Upper lobe of left lung (tissue), 6 donors: ENCODE results near the gene CAPZB. TPM values are rescaled to one million over a fixed set of nuclear protein-coding genes. Genes with fewer than 3 reads are reported as not detected.
A peak's percentile ranks its signal among the peaks of the same experiment; 100 is the strongest.
"Not testable (repeated sequence)": the region's sequence is repeated elsewhere in the genome, so short reads cannot be mapped to it uniquely, and the experiment has no call there.

Experiments used
- ATAC-seq, 2 donors: fragments of 200-7000 bp; cut with Tn5 transposase; one replicate each; pipeline ENCODE4 v1.9.1; 2022; ENCODE audit warnings: mild to moderate bottlenecking in 2 of 2, moderate library complexity in 2 of 2; ENCODE audit not compliant: low FRiP score in 2 of 2
- DNase-seq, 2 donors: peaks; one replicate each; pipeline ENCODE4 v3.0.0-alpha.2; 2019 to 2020
- H3K27ac ChIP-seq, 4 donors: fragments of 200-600 bp; sonication (generic); one replicate each; pipeline ENCODE4 v1.5.1; 2016 to 2019
- H3K27me3 ChIP-seq, 4 donors: fragments of 200-600 bp; sonication (generic); one replicate each; pipeline ENCODE4 v1.5.1; 2017 to 2019
- H3K36me3 ChIP-seq, 4 donors: fragments of 200-600 bp; sonication (generic); one replicate each; pipeline ENCODE4 v1.5.1; 2016 to 2019
- H3K4me1 ChIP-seq, 4 donors: fragments of 200-600 bp; sonication (generic); one replicate each; pipeline ENCODE4 v1.5.1; 2018 to 2019
- H3K4me3 ChIP-seq, 4 donors: fragments of 200-600 bp; sonication (generic); one replicate each; pipeline ENCODE4 v1.5.1; 2017 to 2019; ENCODE audit warnings: mild to moderate bottlenecking in 2 of 4, moderate library complexity in 1 of 4
- H3K9me3 ChIP-seq, 4 donors: fragments of 200-600 bp; sonication (generic); one replicate each; pipeline ENCODE4 v1.5.1; 2018 to 2019
- CTCF ChIP-seq, 6 experiments: fragments of 450-650 bp in 4 of 6; fragments of 200-600 bp in 2 of 6; sonication (generic) in 2 of 6; IDR thresholded peaks; one replicate each; pipeline ENCODE4 v1.5.1; 2016 to 2019; ENCODE audit warnings: antibody characterized with exemption in 6 of 6
- EP300 ChIP-seq, 4 donors: sonication (generic); formaldehyde crosslinking; IDR thresholded peaks; one replicate each; pipeline ENCODE4 v1.5.1; 2017; ENCODE audit warnings: antibody characterized with exemption in 4 of 4, control low read depth in 2 of 4
- POLR2A ChIP-seq, 4 donors: fragments of 450-650 bp; IDR thresholded peaks; one replicate each; pipeline ENCODE4 v1.5.1; 2016 to 2017; ENCODE audit warnings: antibody characterized with exemption in 4 of 4, mild to moderate bottlenecking in 2 of 4
- POLR2AphosphoS5 ChIP-seq, 2 donors: sonication (generic); formaldehyde crosslinking; IDR thresholded peaks; one replicate each; pipeline ENCODE4 v1.5.1; 2017; ENCODE audit warnings: antibody characterized with exemption in 2 of 2
- WGBS, 2 donors: methylation state at CpG; one replicate each; pipeline ENCODE4 v1.1.5; 2017 to 2018; 5-methylcytosine and 5-hydroxymethylcytosine counted together
- small RNA-seq, 4 donors: library from RNA; depleted of rRNA; stranded (forward); fragments of <200 nt; gene quantifications; one replicate each; pipeline ENCODE3, GENCODE V24; 2016
- total RNA-seq, 6 donors: library from RNA; depleted of rRNA in 4 of 6; stranded (reverse); fragments of >200 nt in 4 of 6; gene quantifications; one replicate each; pipeline versions ENCODE4 v1.1.0 to v1.2.1, GENCODE V29; 2016 to 2021
- donor health status: DM: no; HTN: no; CAD: no; lungs with moderate emphysema.
- donor health status: DM: no; HTN: yes; CAD: no; lungs with severe emphysema.

CAPZB gene
- total RNA-seq, 6 donors from 2014 or later, result 96.4 to 303 (median 144) TPM

- Histone ChIP-seq H3K27me3 (no peaks in the 10 kb centered on the region), H3K4me1 (peaks cover 4 to 6% (median 4%) of the 10 kb centered on the region in 4 donors), H3K9me3 (no peaks in the 10 kb centered on the region), H3K4me3 (no peak overlapping the region), H3K36me3 (peaks cover 17 to 68% (median 45%) of the 10 kb centered on the region in 4 donors), H3K27ac (no peak overlapping the region)
- WGBS, 2 donors, result 92 to 96% methylated on average over 2 to 11 of the region's 11 CpGs
- DNase-seq (peak in 1 of 2 donors; percentile 50), ATAC-seq (peak in 1 of 2 donors; percentile 31)
- no peak for TF ChIP-seq CTCF (IDR thresholded peaks at IDR 0.05)
- TF ChIP-seq POLR2AphosphoS5 (IDR thresholded peaks at IDR 0.05), result no peak
These were observed 179.5 kb downstream of the CAPZB start for GRCh38 chr1:19305880-19306279.

- not testable (repeated sequence) for H3K4me3 ChIP-seq, H3K9me3 ChIP-seq, H3K27me3 ChIP-seq, H3K4me1 ChIP-seq, ATAC-seq, H3K27ac ChIP-seq, DNase-seq
- peaks cover 17 to 68% (median 45%) of the 10 kb centered on the region in 4 donors for H3K36me3 ChIP-seq
- 91 to 97% methylated on average over 10 of the region's 10 CpGs for WGBS, 2 donors
These were observed 181.3 kb downstream of the CAPZB start for GRCh38 chr1:19304081-19304480.

DNA sequence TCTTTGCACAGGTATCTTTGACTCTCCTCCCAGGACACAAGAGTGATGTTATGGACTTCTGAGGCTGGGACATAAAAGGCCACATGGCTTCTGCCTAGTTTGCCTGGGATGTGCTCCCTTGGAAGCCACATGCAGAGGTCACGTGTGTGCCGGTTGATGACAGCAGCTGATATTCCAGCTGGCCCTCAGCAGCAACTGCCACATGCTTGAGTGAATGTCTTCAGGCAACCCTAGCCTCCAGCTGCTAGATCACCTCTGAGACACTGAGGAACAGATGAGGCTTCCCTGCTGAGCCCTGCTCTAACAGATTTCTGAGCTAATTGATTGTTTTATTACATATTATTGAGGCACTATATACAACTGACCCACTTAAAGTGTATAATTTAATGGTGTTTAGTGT lies 185.1 kb downstream of the CAPZB start:
- Histone ChIP-seq H3K27me3 (no peaks in the 10 kb centered on the region), H3K36me3 (peaks cover 6 to 35% (median 20%) of the 10 kb centered on the region in 4 donors), H3K4me3 (no peak overlapping the region), H3K9me3 (peaks cover 0 to 4% (median 3%) of the 10 kb centered on the region in 4 donors), H3K4me1 (no peaks in the 10 kb centered on the region), H3K27ac (no peak overlapping the region)
- no peak for DNase-seq
- ATAC-seq, result no peak
- no peak for TF ChIP-seq POLR2AphosphoS5 (IDR thresholded peaks at IDR 0.05)
- no peak for TF ChIP-seq POLR2A (IDR thresholded peaks at IDR 0.05)
- no peak for TF ChIP-seq EP300 (IDR thresholded peaks at IDR 0.05)
- TF ChIP-seq CTCF (IDR thresholded peaks at IDR 0.05), result no peak
- 90 to 100% methylated on average over 2 of the region's 2 CpGs for WGBS, 2 donors

DNA sequence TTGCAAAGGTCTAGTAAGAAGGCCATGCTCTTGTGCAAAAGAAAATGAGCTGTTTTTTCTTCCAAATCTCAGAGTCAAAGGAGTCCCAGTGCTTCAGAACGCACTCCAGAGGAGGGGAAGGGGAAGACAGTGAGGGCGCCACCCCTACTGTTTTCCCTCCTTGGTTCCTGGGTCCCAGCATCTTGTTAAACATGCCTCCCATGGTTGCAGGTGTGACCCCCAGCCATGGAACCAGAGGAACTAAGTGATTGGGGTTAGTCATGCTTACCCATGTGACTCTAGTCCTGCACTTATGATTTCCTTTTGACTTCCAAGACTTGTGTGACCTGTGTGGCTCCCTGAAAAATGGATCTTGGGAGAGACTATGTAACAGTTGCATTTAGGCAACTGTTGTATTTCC lies 190.7 kb downstream of the CAPZB start:
- no peaks in the 10 kb centered on the region for H3K36me3 ChIP-seq
- DNase-seq (no peak), ATAC-seq (no peak)
- H3K27ac ChIP-seq, result no peak overlapping the region
- 89 to 95% methylated on average over 2 of the region's 2 CpGs for WGBS, 2 donors
- no peak overlapping the region for H3K4me3 ChIP-seq
- H3K27me3 ChIP-seq, result no peaks in the 10 kb centered on the region
- TF ChIP-seq CTCF (IDR thresholded peaks at IDR 0.05) (no peak), EP300 (IDR thresholded peaks at IDR 0.05) (no peak), POLR2A (IDR thresholded peaks at IDR 0.05) (no peak), POLR2AphosphoS5 (IDR thresholded peaks at IDR 0.05) (no peak)
- H3K9me3 ChIP-seq, result peaks cover 6 to 23% (median 19%) of the 10 kb centered on the region in 4 donors
- no peaks in the 10 kb centered on the region for H3K4me1 ChIP-seq

GRCh38 chr1:19289244-19289643 lies 196.1 kb downstream of the CAPZB start:
- WGBS, 2 donors, result 36 to 37% methylated on average over 2 of the region's 2 CpGs

More at GRCh38 chr1:19289244-19289643, 196.1 kb downstream of the CAPZB start:
- H3K4me1 ChIP-seq, result peaks cover 4 to 11% (median 6%) of the 10 kb centered on the region in 4 donors
- peak overlapping the region in 3 of 4 donors; percentile 40 to 51 (median 46) for H3K4me3 ChIP-seq
- peaks cover 0 to 10% (median 7%) of the 10 kb centered on the region in 4 donors for H3K9me3 ChIP-seq
- TF ChIP-seq POLR2A (IDR thresholded peaks at IDR 0.05), result no peak
- ATAC-seq (no peak), DNase-seq (no peak)
- H3K36me3 ChIP-seq, result no peaks in the 10 kb centered on the region
- no peak overlapping the region for H3K27ac ChIP-seq
- no peaks in the 10 kb centered on the region for H3K27me3 ChIP-seq

Small RNAs within 50 kb of the gene (small RNA-seq; reads per million reads assigned to genes)
- 0 reads per million in 4 donors for gene RN7SL277P
- 0 to 0.06 (median 0) reads per million in 4 donors for gene RNU4-28P
- gene RNU6-1099P, result 0 reads per million in 4 donors

Other genes starting within 250 kb of the CAPZB start
- gene EMC1, start 234.0 kb downstream of the CAPZB start, total RNA-seq, result 10 to 100 TPM; 31.7 to 65.0 (median 41.9) TPM
- gene MRTO4, start 233.7 kb downstream of the CAPZB start, total RNA-seq, result 10 to 100 TPM in 5 of 6 donors, 1 to 10 TPM in 1; 7.3 to 31.8 (median 13.9) TPM
- gene AKR7A3, start 196.8 kb downstream of the CAPZB start, total RNA-seq, result 1 to 10 TPM in 3 of 6 donors, under 1 TPM in 2, not detected in 1; 0.91 to 9.4 (median 1.0) TPM
- gene AKR7A2, start 173.4 kb downstream of the CAPZB start, total RNA-seq, result 10 to 100 TPM; 25.2 to 66.3 (median 47.6) TPM
- gene SLC66A1, start 173.2 kb downstream of the CAPZB start, total RNA-seq, result 10 to 100 TPM; 15.6 to 30.3 (median 24.3) TPM
- gene NBL1, start 158.8 kb upstream of the CAPZB start, total RNA-seq, result 100 to 1,000 TPM in 3 of 6 donors, 10 to 100 TPM in 3; 40.9 to 190 (median 105) TPM
- not detected for gene HTR6, start 179.3 kb upstream of the CAPZB start, total RNA-seq